WERI-Rb-1 (cell line): Measurements from ENCODE around the gene CYSTM1.

Experiments used
- DNase-seq: peaks from one replicate; pipeline ENCODE4 v3.0.0-alpha.2; 2020
- H3K27ac ChIP-seq: fragments of 250-450 bp; sonication (Bioruptor Pico); 2 replicates; pipeline ENCODE4 v1.5.1; 2020; ENCODE audit warnings: mild to moderate bottlenecking, moderate library complexity
- H3K27me3 ChIP-seq: fragments of 250-450 bp; sonication (Bioruptor Pico); 2 replicates; pipeline ENCODE4 v1.5.1; 2021; ENCODE audit warnings: mild to moderate bottlenecking, low read depth, moderate library complexity; ENCODE audit not compliant: insufficient read depth, severe bottlenecking
- H3K36me3 ChIP-seq: fragments of 250-450 bp; sonication (Bioruptor Pico); 2 replicates; pipeline ENCODE4 v1.5.1; 2020; ENCODE audit warnings: mild to moderate bottlenecking, moderate library complexity
- H3K4me3 ChIP-seq: 2 replicates; pipeline ENCODE4 v1.5.1; 2011; ENCODE audit warnings: low read depth, mild to moderate bottlenecking, control low read depth, low read length
- H3K9me3 ChIP-seq: fragments of 250-450 bp; sonication (Bioruptor Pico); 2 replicates; pipeline ENCODE4 v1.5.1; 2021; ENCODE audit warnings: mild to moderate bottlenecking, moderate library complexity; ENCODE audit not compliant: severe bottlenecking
- TF ChIP-seq, protein P1 (sequence below): IDR thresholded peaks from 2 replicates; pipeline ENCODE4 v1.5.1; 2011; ENCODE audit warnings: low read depth, mild to moderate bottlenecking, control low read depth, inconsistent platforms, low read length

The CYSTM1 gene

DNA sequence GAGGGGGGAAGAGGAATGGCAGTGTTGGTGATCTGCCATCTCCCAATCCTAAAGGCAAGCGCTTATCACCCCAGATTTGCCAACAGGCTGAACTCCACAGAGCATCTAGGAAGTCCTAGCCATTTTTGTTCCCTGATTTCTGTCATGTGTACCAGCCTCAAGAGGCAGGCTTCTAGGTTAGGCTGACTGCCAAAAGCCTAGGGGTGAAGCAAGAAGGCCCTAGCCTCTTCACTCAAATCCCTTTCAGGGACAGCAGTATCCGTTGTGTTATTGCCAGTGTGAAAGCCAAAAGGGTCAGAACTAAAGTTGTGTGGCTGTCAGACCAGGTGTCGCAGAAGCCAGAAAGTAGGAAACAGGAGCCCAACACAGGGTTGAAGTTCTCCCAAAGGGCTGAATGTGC is 34.6 kb upstream of the CYSTM1 start:
- TF ChIP-seq, protein P1, sequence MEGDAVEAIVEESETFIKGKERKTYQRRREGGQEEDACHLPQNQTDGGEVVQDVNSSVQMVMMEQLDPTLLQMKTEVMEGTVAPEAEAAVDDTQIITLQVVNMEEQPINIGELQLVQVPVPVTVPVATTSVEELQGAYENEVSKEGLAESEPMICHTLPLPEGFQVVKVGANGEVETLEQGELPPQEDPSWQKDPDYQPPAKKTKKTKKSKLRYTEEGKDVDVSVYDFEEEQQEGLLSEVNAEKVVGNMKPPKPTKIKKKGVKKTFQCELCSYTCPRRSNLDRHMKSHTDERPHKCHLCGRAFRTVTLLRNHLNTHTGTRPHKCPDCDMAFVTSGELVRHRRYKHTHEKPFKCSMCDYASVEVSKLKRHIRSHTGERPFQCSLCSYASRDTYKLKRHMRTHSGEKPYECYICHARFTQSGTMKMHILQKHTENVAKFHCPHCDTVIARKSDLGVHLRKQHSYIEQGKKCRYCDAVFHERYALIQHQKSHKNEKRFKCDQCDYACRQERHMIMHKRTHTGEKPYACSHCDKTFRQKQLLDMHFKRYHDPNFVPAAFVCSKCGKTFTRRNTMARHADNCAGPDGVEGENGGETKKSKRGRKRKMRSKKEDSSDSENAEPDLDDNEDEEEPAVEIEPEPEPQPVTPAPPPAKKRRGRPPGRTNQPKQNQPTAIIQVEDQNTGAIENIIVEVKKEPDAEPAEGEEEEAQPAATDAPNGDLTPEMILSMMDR: no peak
- Histone ChIP-seq H3K4me3 (no peak overlapping the region), H3K27me3 (no peaks in the 10 kb centered on the region), H3K27ac (no peak overlapping the region), H3K9me3 (no peaks in the 10 kb centered on the region), H3K36me3 (no peaks in the 10 kb centered on the region)
- no peak for DNase-seq

DNA sequence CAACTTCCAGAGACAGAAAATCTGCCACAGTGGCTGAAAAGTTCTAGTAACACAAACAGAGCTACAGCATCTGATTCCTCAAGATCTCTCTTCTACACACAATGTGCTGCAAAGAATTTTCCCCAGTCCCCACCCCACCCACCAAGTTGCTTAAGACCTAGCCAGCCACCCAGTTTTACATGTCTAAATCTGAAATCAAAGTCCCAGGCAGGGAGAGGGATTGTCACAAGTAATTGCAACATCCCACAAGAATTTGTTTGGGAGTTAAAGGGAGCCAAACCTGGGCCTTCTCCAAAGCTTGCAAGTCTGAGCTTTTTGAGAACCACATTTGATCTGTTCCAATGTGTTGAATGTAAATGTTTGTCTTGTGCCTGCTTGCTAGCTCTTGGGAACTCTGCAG is 33.7 kb upstream of the CYSTM1 start:
- no peaks in the 10 kb centered on the region for H3K9me3 ChIP-seq
- DNase-seq: no peak
- no peaks in the 10 kb centered on the region for H3K36me3 ChIP-seq
- no peaks in the 10 kb centered on the region for H3K27me3 ChIP-seq
- no peak overlapping the region for H3K27ac ChIP-seq
- H3K4me3 ChIP-seq: no peak overlapping the region
- TF ChIP-seq, protein P1: no peak

DNA sequence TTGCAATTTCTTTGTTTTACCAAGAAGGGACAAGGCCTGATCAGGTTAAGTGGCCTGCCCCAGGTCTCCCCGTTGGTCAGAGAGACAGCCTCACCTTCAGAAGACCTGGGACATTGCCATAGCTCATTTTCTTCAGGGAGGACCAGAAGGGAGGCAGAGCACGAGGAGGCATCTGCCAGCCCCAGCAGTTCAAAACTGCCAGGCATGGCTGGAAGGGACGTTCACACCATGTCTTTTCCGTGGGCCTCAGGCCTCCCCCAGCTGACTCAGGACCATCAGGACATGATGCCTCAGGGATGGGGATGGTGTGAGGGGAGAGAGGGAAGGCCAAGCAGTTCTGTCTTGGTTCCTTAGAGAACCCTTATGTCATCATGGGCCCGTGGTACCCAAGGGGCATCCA is 32.7 kb upstream of the CYSTM1 start:
- Histone ChIP-seq H3K36me3 (no peaks in the 10 kb centered on the region), H3K27ac (no peak overlapping the region)

DNA sequence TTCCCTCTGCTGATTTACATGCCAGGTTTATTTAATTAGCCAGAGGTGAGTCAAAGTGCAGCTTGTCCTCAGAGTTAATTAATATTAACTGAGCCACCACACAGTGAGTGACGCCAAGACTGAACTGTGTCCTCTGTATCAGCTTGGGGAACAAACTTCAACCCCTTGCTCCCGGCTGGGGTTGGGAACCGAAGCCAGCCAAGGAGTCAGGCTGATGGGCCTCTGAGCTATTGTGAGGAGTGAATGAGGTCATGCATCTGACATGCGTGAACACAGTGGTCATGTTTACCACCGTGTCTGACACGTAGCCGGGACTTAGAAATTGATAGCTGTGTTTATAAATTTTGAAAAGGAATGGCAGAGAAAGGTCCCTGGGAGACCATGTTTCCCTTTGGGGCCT is 32.1 kb upstream of the CYSTM1 start:
- no peaks in the 10 kb centered on the region for H3K27me3 ChIP-seq
- TF ChIP-seq, protein P1: no peak
- DNase-seq: no peak
- H3K36me3 ChIP-seq: no peaks in the 10 kb centered on the region
- no peak overlapping the region for H3K4me3 ChIP-seq
- H3K9me3 ChIP-seq: no peaks in the 10 kb centered on the region
- no peak overlapping the region for H3K27ac ChIP-seq

More for the DNA sequence above, 32.7 kb upstream of the CYSTM1 start:
- no peaks in the 10 kb centered on the region for H3K27me3 ChIP-seq
- no peak for DNase-seq
- TF ChIP-seq, protein P1: no peak
- no peak overlapping the region for H3K4me3 ChIP-seq
- no peaks in the 10 kb centered on the region for H3K9me3 ChIP-seq

DNA sequence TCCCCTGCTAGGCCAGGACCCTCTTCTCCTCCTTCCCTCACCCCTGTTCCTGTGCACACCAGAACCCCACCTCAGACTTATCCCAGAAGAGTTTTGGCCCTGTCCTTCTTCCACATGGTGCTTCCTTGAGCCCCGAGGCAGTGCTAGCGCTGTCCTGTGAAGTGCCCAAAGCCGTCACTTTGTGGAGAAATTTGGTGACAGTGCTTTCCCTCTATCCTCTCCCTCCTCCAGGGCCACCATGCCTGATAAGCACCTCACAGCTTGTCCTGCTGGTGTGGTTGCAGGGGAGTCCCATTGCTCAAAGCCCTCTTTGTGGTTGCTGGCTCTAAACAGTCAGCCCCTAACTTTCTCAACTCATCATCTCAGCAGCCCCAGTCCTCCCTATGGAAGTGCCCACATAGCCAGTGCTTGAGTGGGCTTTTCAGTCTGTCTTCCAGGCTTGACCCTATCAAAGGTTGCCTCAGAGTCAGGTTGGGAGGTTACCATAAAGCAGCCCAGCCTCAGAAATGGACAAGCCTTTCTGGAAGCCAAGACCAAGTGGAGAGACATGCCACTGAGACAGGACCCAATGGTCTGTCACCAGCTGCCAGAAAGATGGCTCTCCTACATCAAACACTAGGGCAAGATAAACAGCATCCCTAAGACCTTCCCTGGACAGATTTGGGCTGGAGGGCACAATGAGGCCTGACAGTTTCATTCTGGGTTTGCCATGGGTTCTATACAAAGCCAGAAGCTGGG is 31.3 kb upstream of the CYSTM1 start:
- no peak overlapping the region for H3K4me3 ChIP-seq
- H3K27ac ChIP-seq: no peak overlapping the region
- H3K27me3 ChIP-seq: no peaks in the 10 kb centered on the region
- no peaks in the 10 kb centered on the region for H3K36me3 ChIP-seq
- TF ChIP-seq, protein P1: no peak
- no peaks in the 10 kb centered on the region for H3K9me3 ChIP-seq
- no peak for DNase-seq

DNA sequence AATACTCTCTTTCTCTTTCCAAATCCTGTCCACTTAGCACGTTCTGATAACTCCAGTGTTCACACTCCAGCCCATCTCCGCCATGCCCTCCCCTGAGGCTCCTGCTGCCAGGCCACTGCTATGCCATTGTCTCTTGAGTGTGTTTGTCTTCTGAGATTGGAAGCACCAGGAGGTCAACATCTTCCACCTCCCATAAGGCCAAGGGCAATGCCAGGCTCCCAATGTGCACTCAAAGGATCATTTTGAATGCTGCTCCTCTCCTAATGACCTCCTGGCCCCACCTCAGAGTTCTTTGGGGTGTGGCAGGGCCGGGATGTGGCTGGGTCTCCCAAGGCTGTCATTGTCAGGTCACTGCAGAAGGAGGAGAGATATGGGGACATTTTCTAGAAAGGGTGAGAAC is 29.7 kb upstream of the CYSTM1 start:
- no peaks in the 10 kb centered on the region for H3K9me3 ChIP-seq
- H3K27me3 ChIP-seq: no peaks in the 10 kb centered on the region
- H3K27ac ChIP-seq: no peak overlapping the region
- H3K4me3 ChIP-seq: no peak overlapping the region
- no peak for DNase-seq
- H3K36me3 ChIP-seq: no peaks in the 10 kb centered on the region
- TF ChIP-seq, protein P1: no peak
